Activated CD8-positive, alpha-beta memory T cell treated with anti-CD3 and anti-CD28 coated beads, Interleukin-2, amount 50 U/mL, for 1 hour (primary cell): ENCODE results near the gene LARGE1.

ENCODE experiments used
- DNase-seq: peaks from one replicate; pipeline ENCODE4 v3.0.0-alpha.2; 2020; ENCODE audit errors: extremely low read depth

The LARGE1 gene

GRCh38 chr22:33325232-33326004, 594.9 kb downstream of the LARGE1 start:
- no peak for DNase-seq

DNA sequence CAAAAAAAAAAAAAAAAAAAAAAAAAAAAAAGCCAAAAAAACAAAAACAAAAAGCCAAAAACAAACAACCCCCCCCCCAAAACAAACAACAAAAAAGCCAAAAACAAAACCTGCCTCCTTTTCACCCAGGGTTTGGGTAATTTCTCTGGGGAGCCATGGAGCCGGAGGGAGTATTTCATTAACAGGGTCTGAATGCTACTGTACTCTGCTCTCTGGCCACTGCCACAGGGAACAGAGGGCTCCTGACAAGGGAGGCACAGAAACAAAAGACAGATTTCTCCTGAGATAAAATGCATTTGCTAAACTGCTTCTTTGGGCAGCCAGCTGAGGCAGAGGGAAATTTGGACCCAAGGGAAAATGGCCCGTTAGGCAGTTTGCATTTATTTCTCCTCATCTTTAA, 596.0 kb downstream of the LARGE1 start:
- no peak for DNase-seq

DNA sequence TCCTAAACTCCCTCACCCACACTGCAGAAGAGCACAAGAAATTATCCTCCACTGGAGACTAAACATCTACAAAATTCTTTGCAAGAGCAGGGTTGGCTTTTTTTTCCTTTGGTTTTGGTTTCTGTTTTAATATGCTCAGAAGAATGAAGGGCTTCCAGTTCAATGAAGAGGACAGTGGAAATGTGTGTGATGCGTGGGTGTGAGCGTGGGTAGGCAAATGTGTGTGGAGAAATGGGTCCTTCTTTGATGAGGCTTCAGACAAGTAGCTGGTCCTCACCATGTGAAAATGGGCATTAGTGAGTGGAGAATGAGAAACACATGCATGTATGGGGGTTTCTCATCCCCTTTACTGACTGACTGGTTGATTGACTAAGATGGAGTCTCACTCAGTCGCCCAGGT, 598.8 kb downstream of the LARGE1 start:
- DNase-seq: no peak

DNA sequence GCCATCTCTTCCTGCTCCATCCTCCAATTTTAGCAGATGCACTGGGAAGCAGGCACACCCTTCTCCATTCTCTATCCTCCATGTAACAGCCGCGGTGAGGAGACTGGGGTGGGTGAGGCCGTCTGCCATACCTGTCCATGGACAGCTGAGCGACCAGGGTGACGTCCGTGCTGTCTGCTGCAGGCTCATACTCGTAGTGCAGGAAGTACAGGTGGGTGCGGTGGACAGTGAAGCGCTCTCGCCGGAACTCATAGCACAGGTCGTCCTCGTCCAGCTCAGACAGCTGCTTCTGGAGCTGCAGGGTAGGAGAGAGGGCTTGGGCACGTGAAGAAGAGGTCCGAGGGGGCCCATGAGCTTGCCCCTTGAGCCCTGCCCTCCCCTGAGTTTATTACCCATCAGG, 604.3 kb downstream of the LARGE1 start:
- no peak for DNase-seq

- DNase-seq: no peak
These were observed 605.2 kb downstream of the LARGE1 start for GRCh38 chr22:33315117-33315516.

DNA sequence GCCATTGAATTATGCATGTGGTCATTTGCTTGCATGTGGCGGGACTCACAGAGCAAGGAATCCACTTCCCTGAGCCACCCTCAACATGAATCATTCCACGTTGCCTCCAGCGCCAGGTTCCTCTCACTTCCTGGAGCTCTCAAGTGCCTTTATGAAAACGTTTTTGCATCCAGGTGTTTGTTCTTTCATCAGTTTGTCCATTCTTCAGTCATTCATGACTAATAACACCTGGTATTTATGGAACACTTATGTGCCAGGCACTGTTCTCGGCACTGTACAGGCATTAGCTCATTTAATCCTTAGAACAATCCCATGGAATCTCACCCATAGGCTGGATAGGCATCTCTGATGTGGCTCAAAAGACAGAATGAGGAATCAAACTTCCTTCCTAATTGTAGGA, 606.0 kb downstream of the LARGE1 start:
- DNase-seq: no peak

DNA sequence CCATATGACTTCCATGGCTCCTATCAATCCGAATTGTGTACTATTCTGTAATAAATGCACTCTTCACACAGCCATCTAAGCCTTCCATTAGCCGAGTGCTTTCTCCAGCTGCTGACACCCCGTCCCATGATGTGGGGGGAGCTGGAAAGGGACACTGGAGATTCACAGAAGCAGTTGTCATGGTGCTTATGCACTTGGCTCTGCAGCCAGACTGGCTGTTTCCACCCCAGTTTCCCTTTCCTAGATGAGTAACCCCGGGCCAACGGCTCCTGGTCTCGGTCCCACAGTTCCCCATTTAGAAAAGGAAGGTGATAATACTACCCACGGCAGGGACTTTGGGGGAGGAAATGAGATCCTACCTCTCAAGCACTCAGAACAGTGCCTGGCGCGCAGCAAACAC, 617.2 kb downstream of the LARGE1 start:
- DNase-seq: no peak

GRCh38 chr22:33302549-33302948, 617.7 kb downstream of the LARGE1 start:
- DNase-seq: no peak

GRCh38 chr22:33302049-33302545, 618.2 kb downstream of the LARGE1 start:
- DNase-seq: no peak

DNA sequence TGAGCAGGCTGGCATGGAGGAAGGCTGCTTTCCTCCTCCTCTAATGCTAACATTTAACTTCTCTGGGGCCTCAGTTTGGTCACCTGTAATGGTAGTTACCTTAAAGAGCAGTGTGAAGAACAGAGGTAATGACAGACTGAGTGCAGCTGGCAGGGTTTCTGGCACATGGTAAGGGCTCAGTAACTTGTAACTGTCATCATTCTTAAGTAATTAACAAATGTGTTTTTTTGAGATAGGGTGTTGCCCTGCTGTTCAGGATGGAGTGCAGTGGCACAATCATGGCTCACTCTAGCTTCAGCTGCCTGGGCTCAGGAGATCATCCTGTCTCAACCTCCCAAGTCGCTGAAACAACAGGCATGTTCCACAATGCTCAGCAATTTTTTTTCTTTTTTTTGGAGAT, 620.1 kb downstream of the LARGE1 start:
- DNase-seq: no peak

GRCh38 chr22:33299245-33299956, 620.9 kb downstream of the LARGE1 start:
- no peak for DNase-seq

GRCh38 chr22:33296941-33297340, 623.3 kb downstream of the LARGE1 start:
- no peak for DNase-seq

GRCh38 chr22:33288078-33288477, 632.2 kb downstream of the LARGE1 start:
- DNase-seq: no peak

- DNase-seq: no peak
These were observed 645.2 kb downstream of the LARGE1 start for GRCh38 chr22:33275073-33275443.

DNA sequence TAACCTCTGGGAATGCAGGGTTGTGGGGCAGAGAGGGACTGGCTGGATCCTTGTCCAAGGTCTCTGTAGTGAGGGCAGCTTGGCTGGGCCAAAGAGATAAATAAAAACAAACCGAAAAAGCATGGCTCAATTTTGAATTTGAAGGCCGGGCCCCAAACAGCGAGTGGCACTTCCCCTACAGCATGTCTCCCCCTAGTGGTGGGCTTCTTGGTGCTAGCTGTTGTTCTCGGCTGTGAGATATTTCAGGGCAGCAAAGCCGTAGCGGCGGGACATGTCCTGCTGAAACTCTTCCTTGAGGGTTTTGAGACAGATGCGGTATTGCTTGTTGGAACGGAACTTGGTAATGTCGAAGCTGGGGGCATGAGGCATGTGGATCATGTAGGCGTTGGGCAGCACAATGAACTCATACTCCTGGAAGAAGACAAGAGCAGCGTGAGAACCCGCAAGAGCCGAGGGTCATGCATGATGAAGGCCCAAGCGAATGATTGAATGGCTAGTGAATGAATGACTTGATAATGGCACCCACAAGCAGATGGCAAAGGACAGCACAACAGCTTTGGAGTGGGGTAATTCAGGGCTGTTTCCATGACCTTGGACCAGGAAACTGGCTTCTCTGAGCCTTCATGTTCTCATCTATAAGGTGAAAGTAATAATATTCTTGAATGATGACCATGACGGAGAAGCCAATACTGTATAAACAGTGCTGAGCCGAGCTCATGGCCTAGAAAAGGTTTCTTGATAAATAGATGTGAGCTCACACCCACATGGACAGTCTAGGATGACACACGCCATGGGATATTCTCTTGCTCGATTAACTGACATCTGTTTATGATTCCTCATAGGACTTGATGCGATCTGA, 645.8 kb downstream of the LARGE1 start:
- DNase-seq: no peak

- DNase-seq: no peak
These were observed 647.4 kb downstream of the LARGE1 start for GRCh38 chr22:33272871-33273270.

DNA sequence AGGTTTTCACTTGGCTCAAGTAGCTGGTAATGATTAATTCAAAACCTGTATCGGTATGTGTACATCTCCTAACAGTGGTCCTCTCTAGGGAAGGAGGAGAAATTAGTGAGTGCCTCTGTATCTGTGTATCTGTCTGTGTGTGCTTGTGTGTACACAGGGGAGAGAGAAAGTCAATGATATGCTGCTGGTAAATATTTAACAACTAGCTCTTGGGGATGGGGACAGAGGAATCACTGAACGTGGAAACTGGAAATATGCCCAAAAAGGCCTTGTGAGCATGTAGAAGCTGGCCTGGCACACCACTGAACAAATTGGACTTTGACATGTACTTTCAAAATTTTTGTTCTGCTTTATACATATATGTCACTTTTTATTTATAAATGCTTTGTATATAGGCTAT, 648.1 kb downstream of the LARGE1 start:
- no peak for DNase-seq

GRCh38 chr22:33271390-33272161, 648.7 kb downstream of the LARGE1 start:
- DNase-seq: no peak

DNA sequence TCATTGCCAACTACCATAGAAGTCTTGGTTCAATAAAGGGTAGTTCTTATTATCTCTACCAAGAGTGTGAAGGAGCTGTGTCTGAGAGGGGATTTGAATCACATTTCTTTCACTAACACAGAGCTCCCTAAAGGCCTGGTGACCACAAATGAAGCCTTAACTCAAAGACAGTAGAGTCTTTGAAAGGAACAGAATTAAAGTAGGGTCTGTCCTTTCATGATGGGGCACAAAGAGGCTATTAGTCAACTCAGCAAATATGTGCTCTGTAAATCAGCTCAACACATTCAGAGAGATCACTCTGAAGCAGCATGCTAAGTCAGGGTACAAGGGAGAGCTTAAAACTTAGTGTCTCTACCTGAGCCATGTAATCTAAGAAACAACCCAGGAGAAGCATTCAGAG, 649.7 kb downstream of the LARGE1 start:
- no peak for DNase-seq

DNA sequence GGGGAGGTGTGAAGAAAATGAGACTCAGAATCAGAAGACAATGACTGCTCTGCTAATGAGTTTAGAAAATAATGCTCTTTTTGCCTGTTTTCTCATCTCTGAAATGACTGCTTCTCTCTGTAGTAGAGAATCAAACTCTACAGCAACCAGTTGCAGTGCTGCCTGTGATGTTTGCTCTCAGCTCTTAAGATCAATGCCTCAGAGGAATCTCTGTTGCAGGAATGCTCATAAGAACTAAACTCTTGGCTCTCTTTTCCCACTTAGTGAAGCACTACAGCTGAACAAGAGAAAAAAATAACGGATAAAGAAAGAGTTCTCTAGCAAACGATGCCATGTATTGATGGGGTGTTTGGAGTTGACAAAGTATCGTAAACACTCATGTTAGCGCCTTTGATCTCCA, 658.6 kb downstream of the LARGE1 start:
- no peak for DNase-seq

- no peak for DNase-seq
These were observed 659.8 kb downstream of the LARGE1 start for GRCh38 chr22:33260498-33260897.

GRCh38 chr22:33255791-33256190, 664.5 kb downstream of the LARGE1 start:
- DNase-seq: no peak
